HL-60/S4 treated with retinoic acid at 250 ng/mL for 4 days and 3 days (cell line): ENCODE data around the gene GGA1.
"Not testable (repeated sequence)": the region's sequence is repeated elsewhere in the genome, so short reads cannot be mapped to it uniquely, and the experiment has no call there.

Experiments
- in situ Hi-C: fragments of 300-500 bp; cut with MboI; formaldehyde crosslinking; loops from 2 replicates; pipeline ENCODE4 v1.7.0; 2022; ENCODE audit warnings: low sequenced_read_pairs

Gene GGA1

DNA sequence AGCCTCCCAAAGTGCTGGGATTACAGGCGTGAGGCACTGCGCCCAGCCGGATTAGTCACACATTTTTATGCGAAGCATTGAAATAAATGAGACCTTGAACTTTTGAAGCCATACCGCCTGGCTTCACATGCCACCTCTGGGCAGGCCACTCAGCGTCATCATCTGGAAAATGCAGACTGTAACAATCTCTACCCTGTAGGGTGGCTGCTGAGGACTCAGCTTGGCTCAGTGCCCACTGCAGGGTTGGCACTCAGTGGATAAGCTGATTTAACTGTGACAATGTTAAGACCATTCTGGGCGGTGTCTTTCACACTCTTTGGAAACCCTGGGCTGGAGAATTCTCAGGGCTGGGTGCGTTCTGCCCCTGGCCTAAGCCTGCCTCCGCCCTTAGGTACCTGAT is 39.3 kb downstream of the GGA1 start:
- in situ Hi-C loops, result no loop called here

DNA sequence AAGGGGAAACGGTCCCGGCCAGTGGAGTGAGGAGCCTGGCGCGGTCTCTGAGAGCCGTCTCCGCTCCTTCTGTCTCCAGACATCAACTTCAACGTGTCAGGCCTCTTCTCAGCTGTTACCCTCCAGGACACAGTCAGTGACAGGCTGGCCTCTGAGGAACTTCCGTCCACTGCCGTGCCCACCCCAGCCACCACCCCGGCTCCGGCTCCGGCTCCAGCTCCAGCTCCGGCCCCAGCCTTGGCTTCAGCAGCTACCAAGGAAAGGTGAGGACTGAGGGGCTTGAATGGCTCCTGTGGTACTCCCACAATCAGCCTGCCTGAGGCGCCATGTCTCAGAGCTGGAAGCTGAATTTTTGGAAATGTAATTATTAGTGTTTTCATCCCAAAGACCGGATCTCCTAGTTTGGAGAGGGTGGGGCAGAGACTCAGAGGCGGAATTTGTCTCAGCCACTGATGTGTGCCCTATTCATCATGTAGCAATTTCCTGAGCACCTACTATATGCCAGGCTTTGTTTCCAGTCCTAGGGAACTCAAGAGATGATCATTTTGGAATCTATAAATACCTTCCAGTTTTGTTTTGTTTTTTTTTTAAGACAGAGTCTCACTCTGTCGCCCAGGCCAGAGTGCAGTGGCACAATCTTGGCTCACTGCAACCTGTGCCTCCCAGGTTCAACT is 42.0 kb downstream of the GGA1 start:
- in situ Hi-C loops, result no loop called here

DNA sequence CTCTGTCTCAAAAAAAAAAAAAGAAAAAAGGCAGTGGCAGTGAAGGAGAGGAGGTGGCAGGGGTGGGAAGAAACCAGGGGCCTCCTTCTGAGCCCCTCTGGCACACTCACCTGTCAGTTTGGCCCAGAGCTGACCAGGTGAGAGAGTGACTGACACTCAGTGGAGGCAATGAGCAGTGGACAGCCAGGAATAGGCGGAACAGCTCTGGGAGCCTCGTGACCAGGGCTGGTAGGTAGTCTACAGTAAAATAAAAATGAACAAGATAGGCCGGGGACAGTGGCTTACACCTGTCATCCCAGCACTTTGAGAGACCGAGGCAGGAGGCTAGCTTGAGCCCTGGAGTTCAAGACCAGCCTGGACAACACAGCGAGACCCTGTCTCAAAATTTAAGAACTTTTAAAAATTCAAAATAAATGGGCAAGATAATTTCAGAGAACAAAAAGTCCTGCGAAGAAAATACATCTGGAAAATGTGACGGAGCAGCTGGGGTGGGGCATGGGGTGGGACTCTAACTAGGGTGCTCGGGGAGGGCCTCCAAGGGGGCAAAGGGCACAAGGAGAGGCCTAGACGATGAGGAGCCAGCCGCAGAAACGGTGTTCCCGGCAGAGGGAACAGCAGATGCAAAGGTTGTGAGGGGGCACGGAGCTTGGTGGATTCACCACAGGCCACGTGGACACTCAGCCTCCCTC is 46.1 kb downstream of the GGA1 start:
- in situ Hi-C loops, result no loop called here

DNA sequence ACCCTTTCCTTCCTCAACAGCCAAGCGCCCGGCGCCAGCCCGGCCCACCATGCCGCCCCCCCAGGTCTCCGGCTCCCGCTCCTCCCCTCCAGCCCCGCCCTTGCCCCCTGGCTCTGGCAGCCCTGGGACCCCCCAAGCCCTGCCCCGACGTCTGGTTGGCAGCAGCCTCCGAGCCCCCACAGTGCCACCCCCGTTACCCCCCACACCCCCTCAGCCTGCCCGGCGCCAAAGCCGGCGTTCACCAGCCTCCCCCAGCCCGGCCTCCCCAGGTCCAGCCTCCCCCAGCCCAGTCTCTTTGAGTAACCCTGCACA is 46.6 kb downstream of the GGA1 start:
- in situ Hi-C loops, result no loop called here

DNA sequence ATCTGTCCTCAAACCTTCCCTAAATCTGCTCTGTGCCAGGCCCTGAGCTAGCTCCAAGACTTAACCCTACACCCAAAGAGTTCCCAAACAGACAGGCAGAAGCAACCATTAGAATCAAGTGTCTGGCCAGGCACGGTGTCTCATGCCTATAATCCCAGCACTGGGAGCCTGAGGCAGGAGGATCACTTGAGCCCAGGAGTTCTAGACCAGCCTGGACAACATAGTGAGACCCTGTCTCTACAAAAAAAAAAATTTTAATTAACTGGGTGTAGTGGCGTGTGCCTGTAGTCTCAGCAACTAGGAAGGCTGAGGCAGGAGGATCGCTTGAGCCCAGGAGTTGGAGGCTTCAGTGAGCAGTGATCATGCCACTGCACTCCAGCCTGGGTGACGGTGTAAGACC is 47.9 kb downstream of the GGA1 start:
- in situ Hi-C loops, result not testable (repeated sequence)

DNA sequence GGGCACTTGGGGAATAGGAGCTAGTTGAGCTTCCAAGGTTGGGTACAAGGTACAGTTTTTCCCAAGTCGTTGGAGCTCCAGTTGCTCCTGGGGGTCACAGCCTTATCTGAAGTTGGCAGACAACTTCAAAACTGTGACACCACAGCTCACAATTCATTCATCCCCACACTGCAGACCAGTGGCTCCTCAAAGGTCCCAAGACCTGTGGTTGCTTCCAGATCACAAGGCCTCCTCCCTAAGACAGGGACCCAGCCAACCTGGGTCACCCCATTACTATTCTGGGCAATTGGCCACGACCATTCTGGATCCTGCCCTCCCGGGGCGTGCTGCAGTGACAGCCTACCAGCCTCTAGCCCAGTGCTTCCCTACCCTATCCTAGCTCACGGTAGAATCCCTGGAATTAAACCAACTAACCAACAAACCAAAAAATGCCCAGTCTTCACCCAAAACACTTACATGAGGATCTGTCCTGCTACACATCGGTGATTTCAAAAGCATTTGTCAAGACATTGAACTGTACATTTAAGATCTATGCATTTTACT is 49.0 kb downstream of the GGA1 start:
- in situ Hi-C loops, result no loop called here

DNA sequence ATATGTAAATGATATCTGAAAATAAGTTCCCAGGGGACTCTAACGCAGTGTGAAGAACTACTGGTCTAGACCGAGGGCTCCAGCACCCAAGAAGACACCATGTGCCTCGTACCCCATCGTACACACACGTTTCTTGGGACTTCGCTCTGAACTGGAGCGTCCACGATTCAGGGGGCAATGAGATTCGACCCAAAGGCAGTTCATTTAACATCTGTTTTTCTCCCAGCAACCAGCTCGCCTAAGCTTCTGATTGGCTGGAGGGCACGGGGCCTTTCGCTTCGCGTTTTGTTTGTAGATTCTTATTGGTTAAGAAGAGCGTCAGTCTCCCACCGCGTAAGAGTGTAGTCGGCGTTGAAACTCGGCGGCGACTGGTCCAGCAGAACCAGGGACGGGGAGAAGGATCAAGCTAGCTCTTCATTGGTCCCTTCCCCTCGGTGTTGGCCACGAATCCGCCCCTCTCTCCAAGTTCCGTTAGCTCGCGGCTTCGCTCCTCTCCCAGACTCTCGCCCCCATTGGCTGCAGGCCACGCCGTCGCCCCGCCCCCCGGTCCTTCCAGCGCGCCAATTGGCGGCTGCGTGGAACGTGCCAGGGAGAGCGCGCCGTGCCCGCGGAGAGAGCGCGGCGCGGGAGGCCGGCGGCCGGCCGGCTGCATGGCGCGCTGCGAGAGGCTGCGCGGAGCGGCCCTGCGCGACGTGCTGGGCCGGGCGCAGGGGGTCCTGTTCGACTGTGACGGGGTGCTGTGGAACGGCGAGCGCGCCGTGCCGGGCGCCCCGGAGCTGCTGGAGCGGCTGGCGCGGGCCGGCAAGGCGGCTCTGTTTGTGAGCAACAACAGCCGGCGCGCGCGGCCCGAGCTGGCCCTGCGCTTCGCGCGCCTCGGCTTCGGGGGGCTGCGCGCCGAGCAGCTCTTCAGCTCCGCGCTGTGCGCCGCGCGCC is 49.8 kb downstream of the GGA1 start, which contains the start of gene PDXP:
Gene PDXP, plus strand, starts transcription at position 591 of the 933 bp plus-strand sequence. Its CDS starts 60 bp downstream, at position 651.
- in situ Hi-C loops, result no loop called here

DNA sequence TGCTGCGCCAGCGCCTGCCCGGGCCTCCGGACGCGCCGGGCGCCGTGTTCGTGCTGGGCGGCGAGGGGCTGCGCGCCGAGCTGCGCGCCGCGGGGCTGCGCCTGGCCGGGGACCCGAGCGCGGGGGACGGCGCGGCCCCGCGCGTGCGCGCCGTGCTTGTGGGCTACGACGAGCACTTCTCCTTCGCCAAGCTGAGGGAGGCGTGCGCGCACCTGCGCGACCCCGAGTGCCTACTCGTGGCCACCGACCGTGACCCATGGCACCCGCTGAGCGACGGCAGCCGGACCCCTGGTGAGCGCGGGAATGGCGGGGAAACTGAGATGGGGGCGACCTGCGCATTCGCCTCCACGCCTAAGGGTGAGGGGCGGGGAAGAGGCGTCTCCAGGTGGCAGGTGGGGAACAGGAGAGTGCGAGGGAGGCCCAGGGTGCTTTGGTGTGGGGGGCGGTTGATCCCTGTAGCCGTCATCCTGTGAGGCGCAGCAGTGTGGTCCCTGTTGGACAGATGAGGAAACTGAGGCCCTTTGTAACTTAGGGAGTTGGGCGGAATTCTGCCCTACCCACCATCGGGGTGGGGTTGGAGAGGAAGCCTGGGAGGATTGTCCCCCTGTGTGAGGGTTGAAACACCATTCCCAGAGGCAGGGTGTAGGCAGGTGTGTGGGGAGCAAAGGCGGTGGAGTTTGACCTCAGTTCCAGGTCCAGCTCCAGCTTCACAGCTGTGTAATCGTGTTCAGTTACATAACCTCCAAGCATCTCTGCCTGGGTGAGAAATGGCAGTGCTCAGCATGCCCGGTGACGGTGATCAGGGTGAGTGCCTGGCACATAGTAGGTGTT is 50.6 kb downstream of the GGA1 start:
- in situ Hi-C loops, result no loop called here

DNA sequence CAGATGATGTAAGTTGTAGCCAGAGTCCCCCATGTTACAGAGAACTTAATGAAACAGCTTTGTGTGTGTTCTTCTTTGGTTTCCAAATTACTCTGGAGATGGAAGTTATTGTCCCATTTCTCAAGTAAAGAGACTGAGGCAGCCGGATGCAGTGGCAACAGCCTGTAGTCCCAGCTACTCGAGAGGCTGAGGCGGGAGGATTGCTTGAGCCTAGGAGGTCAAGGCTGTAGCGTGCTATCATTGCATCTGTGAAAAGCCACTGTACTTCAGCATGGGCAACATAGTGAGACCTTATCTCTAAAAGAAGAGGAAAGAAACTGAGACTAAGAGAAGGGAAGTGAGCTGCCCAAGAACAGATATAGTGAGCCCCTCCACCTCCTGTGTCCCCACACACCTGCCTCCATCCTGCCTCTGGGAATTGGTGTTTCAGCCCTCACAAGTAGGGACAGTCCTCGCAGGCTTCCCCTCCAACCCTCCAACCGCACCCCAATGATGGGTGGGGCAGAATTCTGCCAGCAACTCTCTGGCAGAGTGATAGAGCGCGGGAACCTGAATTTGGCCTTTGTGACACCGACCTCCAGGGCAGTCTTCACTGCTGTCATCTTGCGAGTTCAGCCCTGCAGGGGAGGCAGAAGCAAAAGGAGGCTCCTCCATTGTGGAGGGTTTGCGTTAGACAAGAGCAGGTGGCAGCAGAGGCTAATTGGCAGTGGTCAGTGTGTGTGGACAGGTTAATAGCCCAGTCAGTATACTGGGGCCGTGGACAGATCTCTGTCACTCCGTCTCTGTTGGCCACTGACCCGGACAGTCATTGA is 51.5 kb downstream of the GGA1 start:
- in situ Hi-C loops, result no loop called here

DNA sequence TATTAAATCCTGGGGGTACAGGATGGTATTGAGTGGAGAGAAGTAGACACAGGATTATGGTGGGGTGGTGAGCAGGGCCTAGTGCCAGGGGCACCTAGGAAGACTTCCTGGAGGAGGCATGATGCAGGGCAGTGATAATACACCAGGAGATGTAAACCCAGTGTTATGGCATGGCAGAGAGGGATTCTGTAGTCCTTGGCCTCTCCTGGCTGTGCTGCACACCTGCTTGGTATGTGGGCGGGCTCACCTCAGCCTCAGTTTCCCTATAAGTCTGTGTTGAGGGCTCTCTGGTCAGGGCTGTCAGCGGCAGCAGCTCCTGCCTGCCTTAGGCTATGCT is 52.0 kb downstream of the GGA1 start:
- in situ Hi-C loops, result no loop called here

DNA sequence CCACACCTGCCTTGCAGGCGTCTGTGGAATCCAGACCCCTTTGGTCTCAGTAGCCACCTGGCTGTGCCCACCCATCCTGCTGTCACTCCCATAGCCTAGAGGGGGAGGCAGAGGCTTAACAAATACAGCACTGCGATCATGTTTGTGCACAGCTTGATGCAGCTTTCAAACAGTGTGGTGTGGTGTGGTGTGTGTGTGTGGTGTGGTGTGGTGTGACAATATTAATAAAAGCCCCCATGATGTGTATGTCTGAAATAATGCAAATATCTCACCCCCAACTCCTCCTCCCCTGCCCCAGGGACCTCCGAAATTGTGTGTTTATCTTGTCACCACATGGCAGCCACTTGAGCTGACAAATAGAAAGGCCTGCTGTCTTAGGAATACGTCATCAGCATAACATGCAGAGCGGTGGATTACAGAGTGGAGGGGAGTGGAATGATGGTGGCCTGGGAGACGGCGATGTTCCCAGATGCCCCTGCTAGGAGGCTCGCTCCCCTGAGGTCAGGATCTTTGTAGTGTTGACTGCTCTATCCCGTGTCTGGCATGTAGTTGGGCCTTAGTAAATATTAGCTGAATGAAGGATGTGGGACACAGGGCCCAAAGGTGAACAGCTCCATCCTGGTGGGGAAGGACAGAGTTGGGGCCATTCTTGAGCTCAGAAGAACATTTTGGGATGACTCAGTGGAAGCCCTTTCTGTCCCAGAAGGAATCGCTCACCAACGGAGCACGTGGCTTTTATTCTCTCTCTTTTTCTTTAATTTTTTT is 52.7 kb downstream of the GGA1 start:
- in situ Hi-C loops, result no loop called here

DNA sequence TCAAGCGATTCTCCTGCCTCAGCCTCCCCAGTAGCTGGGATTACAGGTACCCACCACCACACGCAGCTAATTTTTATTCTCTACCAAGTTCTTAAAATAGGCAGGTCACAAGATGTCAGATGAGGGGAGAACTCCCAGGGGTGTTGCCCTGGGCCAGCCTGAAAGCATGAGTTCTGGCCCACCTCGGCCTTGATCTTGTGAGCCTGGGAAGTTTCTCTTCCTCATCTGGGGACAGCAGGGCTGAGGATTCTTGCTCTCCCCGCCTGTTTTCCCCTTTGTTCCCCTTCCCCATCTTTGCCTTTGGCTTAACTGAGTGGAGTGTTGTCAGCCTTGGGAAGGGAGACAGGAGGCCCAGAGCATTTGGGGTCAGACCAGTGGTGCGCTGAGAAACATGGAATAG is 53.4 kb downstream of the GGA1 start:
- in situ Hi-C loops, result no loop called here

DNA sequence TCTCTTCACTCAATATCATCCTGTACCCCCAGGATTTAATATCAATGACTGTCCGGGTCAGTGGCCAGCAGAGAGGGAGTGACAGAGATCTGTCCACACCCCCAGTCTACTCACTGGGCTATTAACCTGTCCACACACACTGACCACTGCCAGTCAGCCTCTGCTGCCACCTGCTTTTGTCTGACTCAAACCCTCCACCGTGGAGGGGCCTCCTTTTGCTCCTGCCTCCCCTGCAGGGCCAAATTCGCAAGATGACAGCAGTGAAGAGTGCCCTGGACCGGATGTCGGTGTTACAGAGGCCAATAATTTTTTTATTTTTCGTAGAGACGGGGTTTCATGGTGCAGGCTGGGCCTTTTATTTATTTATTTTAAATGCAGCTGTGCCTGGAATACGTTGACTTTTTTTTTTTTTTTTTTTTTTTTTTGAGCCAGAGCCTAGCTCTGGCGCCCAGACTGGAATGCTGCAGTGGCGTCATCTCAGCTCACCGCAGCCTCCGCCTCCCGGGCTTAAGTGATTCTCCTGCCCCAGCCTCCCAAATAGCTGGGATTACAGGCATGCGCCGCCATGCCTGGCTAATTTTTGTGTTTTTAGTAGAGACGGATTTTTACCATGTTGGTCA is 55.0 kb downstream of the GGA1 start:
- in situ Hi-C loops, result no loop called here

DNA sequence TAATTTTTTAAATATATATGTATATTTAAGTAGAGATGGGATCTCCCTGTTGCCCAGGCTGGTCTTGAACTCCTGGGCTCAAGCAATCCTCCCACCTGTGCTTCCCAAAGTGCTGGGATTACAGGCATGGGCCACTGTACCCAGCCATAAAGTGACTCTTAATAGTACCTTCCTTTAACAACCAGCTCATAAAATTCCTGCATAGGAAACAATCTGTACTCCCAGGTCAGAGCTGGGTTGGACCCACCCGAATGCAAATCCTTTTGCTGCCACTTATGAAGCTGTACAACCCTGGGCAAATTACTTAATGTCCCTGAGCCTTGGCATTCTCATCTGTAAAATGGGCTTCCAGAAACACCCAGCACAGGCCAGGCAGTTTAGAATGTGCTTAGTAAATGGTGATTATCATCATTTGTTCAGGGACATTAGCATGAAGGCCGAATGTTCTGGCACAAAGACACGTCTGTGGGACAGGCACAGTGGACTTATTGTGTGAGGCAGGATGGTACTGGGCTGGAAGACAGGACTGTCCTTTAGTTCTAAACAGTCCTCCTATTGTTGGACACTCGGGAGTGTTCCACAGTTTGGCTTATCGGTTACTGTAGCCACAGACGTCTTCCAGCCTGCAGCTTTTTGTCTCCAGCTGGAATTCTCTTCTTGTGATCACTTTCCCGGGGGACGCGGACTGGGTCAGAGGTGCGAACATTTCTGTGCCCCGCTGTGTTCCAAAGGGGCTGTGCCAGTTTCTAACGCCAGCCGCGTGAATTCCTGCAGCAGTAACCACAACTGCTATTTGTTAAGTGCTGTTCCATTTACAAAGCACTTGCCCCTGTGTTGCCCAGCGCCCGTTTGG is 55.8 kb downstream of the GGA1 start:
- in situ Hi-C loops, result no loop called here

DNA sequence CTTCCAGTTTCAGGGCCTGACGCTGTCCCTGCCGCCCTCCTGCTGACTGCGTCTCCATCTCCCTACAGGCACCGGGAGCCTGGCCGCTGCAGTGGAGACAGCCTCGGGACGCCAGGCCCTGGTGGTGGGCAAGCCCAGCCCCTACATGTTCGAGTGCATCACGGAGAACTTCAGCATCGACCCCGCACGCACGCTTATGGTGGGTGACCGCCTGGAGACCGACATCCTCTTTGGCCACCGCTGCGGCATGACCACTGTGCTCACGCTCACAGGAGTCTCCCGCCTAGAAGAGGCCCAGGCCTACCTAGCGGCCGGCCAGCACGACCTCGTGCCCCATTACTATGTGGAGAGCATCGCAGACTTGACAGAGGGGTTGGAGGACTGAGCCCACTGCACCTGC is 56.9 kb downstream of the GGA1 start:
- in situ Hi-C loops, result no loop called here

DNA sequence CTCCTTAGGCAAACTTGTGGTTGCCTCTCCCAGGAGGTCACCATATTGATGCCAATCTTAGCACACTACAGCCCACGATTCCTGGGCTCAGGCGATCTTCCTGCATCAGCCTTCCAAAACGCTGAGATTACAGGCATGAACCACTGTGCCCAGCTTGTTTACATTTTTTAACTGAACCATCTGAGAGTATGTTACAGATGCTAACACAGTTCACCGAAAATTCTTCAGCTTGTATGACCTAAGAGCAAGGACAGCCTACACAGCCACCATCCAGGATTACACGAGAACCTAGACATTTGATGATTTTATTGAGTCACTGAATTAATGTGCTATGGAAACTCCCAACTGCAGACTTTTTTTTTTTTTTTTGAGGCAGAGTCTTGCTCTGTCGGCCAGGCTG is 61.0 kb downstream of the GGA1 start:
- in situ Hi-C loops, result no loop called here

DNA sequence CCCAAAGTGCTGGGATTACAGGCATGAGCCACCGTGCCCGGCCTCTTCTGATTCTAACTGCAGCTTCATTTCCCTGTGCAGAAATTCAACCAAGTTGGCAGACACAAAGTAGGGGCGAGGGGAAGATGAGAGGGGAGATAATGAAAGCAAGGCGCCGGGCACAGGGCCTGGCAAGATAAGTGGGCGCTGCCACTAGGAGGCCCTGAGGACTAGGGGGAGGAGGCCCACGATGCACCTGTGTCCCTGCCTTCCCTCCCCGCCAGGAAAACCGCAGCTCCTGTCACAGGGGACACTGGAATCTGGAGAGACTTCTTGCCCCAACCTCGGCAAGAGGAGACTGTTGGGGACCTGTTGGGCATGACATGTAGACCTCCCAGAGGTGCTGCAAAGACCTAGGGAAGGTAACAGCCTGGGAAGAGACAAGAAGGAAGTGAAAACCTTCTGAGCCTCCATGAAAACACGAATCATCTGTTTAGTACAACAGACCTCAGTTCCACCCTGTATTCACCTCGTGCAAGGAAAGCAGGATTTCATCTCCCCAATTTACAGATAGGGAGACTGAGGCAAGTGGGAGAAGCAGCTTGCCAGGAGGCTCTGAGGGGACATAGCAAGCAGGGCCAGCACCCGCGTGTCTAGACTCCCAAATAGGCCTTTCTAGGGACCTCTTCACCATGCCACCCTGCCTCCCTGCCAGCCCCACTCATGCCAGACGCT is 63.7 kb downstream of the GGA1 start:
- in situ Hi-C loops, result no loop called here
